ENCODE results near the gene NLN.

The NLN gene

DNA sequence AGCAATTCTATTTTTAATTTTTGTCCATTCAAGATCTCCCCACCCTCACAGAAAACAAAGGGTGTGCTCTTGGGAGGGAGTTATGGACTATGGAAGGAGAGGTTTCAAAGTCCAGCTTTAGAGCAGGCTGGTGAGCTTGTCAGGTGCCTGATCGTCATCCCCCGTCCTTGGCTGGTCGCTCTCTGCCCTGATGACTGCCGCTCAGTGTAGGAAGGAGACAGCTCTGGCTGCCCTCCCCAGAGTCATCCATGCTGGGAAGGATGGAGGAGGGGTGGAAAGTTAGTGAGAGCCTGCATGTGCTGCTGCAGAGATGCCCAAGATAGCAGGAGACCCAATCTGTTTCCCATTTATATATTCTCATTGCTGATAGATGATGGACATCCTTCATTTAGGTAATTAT is 96.6 kb downstream of the NLN start:
- H3K27ac ChIP-seq (replicated peaks): no peak overlapping the region

DNA sequence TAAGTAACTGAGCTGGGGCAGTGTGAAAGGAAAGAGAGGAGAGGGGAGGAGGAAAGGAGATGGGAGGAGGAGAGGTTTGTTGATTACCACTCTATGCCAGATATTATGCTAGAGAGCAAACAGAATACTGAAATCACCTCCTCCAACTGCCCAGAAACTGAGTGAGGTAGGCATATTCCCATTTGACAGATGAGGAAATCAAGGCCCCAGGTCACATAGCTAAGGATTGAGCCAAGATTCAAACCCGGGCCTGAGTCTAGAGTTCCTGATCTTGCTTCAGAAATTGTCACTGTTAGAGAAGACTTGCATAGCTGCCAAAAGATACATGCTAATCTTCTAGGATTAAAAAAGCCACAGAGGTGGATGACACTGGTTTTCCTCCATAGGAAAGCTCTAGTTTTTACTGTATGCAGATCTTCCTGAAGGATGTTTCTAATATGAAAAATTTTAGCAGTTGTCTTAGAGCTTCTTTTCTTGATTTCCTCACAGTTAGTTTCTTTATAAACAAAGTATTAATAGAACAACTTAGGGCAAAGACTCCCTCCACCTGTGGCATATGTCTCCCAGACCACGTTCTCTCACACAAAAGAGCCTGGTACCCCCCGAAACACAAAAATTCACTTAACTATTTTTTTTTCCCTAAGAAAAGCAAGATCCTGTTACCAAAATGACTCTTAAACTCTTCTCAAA is 97.4 kb downstream of the NLN start:
- TF ChIP-seq, protein P1, sequence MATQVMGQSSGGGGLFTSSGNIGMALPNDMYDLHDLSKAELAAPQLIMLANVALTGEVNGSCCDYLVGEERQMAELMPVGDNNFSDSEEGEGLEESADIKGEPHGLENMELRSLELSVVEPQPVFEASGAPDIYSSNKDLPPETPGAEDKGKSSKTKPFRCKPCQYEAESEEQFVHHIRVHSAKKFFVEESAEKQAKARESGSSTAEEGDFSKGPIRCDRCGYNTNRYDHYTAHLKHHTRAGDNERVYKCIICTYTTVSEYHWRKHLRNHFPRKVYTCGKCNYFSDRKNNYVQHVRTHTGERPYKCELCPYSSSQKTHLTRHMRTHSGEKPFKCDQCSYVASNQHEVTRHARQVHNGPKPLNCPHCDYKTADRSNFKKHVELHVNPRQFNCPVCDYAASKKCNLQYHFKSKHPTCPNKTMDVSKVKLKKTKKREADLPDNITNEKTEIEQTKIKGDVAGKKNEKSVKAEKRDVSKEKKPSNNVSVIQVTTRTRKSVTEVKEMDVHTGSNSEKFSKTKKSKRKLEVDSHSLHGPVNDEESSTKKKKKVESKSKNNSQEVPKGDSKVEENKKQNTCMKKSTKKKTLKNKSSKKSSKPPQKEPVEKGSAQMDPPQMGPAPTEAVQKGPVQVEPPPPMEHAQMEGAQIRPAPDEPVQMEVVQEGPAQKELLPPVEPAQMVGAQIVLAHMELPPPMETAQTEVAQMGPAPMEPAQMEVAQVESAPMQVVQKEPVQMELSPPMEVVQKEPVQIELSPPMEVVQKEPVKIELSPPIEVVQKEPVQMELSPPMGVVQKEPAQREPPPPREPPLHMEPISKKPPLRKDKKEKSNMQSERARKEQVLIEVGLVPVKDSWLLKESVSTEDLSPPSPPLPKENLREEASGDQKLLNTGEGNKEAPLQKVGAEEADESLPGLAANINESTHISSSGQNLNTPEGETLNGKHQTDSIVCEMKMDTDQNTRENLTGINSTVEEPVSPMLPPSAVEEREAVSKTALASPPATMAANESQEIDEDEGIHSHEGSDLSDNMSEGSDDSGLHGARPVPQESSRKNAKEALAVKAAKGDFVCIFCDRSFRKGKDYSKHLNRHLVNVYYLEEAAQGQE (IDR thresholded peaks at IDR 0.05; ENCODE audit: insufficient replicate concordance, low read depth): no peak
- TF ChIP-seq GABPA (IDR thresholded peaks at IDR 0.05; ENCODE audit: low read depth) (no peak), SPI1 (IDR thresholded peaks at IDR 0.05; ENCODE audit: borderline replicate concordance, low read depth) (no peak), POLR2AphosphoS5 (IDR thresholded peaks at IDR 0.05; ENCODE audit: low read depth) (no peak)
- TF ChIP-seq, protein P2, sequence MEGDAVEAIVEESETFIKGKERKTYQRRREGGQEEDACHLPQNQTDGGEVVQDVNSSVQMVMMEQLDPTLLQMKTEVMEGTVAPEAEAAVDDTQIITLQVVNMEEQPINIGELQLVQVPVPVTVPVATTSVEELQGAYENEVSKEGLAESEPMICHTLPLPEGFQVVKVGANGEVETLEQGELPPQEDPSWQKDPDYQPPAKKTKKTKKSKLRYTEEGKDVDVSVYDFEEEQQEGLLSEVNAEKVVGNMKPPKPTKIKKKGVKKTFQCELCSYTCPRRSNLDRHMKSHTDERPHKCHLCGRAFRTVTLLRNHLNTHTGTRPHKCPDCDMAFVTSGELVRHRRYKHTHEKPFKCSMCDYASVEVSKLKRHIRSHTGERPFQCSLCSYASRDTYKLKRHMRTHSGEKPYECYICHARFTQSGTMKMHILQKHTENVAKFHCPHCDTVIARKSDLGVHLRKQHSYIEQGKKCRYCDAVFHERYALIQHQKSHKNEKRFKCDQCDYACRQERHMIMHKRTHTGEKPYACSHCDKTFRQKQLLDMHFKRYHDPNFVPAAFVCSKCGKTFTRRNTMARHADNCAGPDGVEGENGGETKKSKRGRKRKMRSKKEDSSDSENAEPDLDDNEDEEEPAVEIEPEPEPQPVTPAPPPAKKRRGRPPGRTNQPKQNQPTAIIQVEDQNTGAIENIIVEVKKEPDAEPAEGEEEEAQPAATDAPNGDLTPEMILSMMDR (IDR thresholded peaks at IDR 0.05; ENCODE audit: insufficient read depth, low read length): no peak
- no peak overlapping the region for H3K4me3 ChIP-seq (replicated peaks; ENCODE audit: insufficient read depth, low read length)
- DNase-seq (ENCODE audit: low read depth in 1 of 2, low spot score in 1 of 2): no peak
- H3K27me3 ChIP-seq (ENCODE audit: insufficient read depth, poor library complexity, severe bottlenecking): no peaks in the 10 kb centered on the region
- H3K27ac ChIP-seq (replicated peaks): no peak overlapping the region

More for the DNA sequence above, 96.6 kb downstream of the NLN start:
- TF ChIP-seq, protein P2 (IDR thresholded peaks at IDR 0.05; ENCODE audit: insufficient read depth, low read length): no peak
- no peak for TF ChIP-seq POLR2AphosphoS5 (IDR thresholded peaks at IDR 0.05; ENCODE audit: low read depth)
- no peaks in the 10 kb centered on the region for H3K27me3 ChIP-seq (ENCODE audit: insufficient read depth, poor library complexity, severe bottlenecking)
- no peak for DNase-seq (ENCODE audit: low read depth in 1 of 2, low spot score in 1 of 2)
- no peak overlapping the region for H3K4me3 ChIP-seq (replicated peaks; ENCODE audit: insufficient read depth, low read length)

DNA sequence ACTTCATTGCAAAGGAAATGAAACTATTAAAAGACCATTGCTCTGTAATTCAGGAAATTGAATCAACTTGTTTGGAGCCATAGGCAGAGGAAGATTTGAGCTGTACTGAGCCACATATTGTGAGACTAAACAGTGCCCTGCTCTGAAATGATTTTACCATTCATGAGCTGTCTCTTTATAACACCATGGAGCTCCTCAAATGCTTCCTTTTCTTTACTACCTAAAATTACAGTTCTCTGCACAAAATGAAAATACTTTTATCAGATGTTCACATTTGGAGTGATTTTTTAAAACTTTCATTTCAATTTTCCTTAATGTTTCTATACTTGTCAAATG is 97.9 kb downstream of the NLN start:
- no peaks in the 10 kb centered on the region for H3K27me3 ChIP-seq (ENCODE audit: insufficient read depth, poor library complexity, severe bottlenecking)
- H3K4me3 ChIP-seq (replicated peaks; ENCODE audit: insufficient read depth, low read length): no peak overlapping the region
- no peak for DNase-seq (ENCODE audit: low read depth in 1 of 2, low spot score in 1 of 2)
- TF ChIP-seq GABPA (IDR thresholded peaks at IDR 0.05; ENCODE audit: low read depth) (no peak), POLR2AphosphoS5 (IDR thresholded peaks at IDR 0.05; ENCODE audit: low read depth) (no peak), SPI1 (IDR thresholded peaks at IDR 0.05; ENCODE audit: borderline replicate concordance, low read depth) (no peak)
- TF ChIP-seq, protein P1 (IDR thresholded peaks at IDR 0.05; ENCODE audit: insufficient replicate concordance, low read depth): no peak
- TF ChIP-seq, protein P2 (IDR thresholded peaks at IDR 0.05; ENCODE audit: insufficient read depth, low read length): no peak
- H3K27ac ChIP-seq (replicated peaks): no peak overlapping the region

DNA sequence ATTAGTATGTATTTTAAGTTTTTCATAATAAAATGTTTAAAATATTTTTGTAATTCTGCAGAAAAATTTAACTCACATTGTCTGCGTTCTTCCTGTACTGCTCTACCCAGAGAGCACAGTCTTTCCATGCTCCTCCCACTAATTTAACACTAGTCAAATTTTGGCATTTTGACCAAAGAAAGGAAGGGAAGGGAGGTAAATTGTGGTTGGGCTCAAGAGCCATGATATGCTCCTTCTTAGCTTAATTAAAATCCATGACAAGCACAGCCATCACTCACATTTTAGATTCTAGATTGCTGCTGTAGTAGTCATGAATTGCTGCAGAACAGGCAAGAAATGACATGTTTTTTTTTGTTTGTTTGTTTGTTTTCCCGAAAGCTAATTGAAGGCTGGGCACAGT is 98.4 kb downstream of the NLN start:
- no peak for DNase-seq (ENCODE audit: low read depth in 1 of 2, low spot score in 1 of 2)

More for the DNA sequence above, 98.4 kb downstream of the NLN start:
- H3K4me3 ChIP-seq (replicated peaks; ENCODE audit: insufficient read depth, low read length): no peak overlapping the region
- no peaks in the 10 kb centered on the region for H3K27me3 ChIP-seq (ENCODE audit: insufficient read depth, poor library complexity, severe bottlenecking)
- TF ChIP-seq, protein P2 (IDR thresholded peaks at IDR 0.05; ENCODE audit: insufficient read depth, low read length): no peak
- no peak for TF ChIP-seq SPI1 (IDR thresholded peaks at IDR 0.05; ENCODE audit: borderline replicate concordance, low read depth)
- TF ChIP-seq GABPA (IDR thresholded peaks at IDR 0.05; ENCODE audit: low read depth): no peak
- TF ChIP-seq, protein P1 (IDR thresholded peaks at IDR 0.05; ENCODE audit: insufficient replicate concordance, low read depth): no peak
- no peak for TF ChIP-seq POLR2AphosphoS5 (IDR thresholded peaks at IDR 0.05; ENCODE audit: low read depth)
- no peak overlapping the region for H3K27ac ChIP-seq (replicated peaks)

Data from HL-60 (cell line).